Measurements from ENCODE around the gene TP73.

DNA sequence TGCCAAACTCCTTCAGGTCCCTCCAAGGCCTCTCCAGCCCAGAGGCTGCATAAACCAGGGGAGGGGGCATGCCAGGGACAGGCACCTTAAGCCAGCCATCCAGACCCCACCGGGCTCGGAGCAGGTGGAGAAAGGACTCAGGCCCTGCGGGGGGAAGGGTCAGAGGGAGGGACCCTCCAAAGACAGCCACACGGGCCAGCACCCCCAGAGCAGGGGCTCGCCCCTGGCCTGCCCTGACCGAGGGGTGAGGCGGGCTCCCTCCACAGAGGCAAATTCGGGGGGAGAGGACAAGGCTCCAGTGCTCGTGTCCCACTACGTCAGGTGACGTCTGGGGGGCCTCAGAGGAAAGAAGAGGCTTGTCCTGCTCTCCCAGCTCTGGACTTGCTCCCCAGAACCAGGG is 49.2 kb upstream of the TP73 start:
- TF ChIP-seq CTCF (IDR thresholded peaks at IDR 0.05) (no peak), POLR2A (IDR thresholded peaks at IDR 0.05) (no peak)
